Panc1 (cell line): ENCODE data around the gene CFAP20DC. TPM values are rescaled to one million over a fixed set of nuclear protein-coding genes. Genes with fewer than 3 reads are reported as not detected.

Experiments
- ATAC-seq: fragments of 200-7000 bp; cut with Tn5 transposase; 2 replicates; pipeline ENCODE4 v1.9.1; 2020; ENCODE audit warnings: mild to moderate bottlenecking, moderate library complexity
- BruUV-seq: library from RNA; stranded (reverse); fragments of 400-500 nt; replicated peaks from 2 replicates; lab custom pipeline; 2021; lab: Mats Ljungman, UMichigan
- CTCF ChIA-PET: fragments of 300-600 bp; sonication (Branson Sonifier 250); formaldehyde crosslinking; loops from one replicate; lab custom pipeline; 2022; ENCODE audit warnings: antibody characterized with exemption; lab: Charles Lee
- POLR2A ChIA-PET: fragments of 300-600 bp; sonication (Branson Sonifier 250); formaldehyde crosslinking; loops from one replicate; lab custom pipeline; 2022; ENCODE audit warnings: antibody characterized with exemption; lab: Charles Lee
- DNase-seq: peaks from one replicate; pipeline ENCODE4 v3.0.0-alpha.2; 2010; ENCODE audit warnings: low read depth, low spot score
- H3K27ac ChIP-seq: 2 replicates; pipeline ENCODE4 v1.5.1; 2011; ENCODE audit warnings: mild to moderate bottlenecking, low read length, inconsistent platforms
- H3K27me3 ChIP-seq: fragments of 200-500 bp; sonication (Bioruptor generic); 2 replicates; pipeline ENCODE4 v1.6.0; 2014; ENCODE audit warnings: low read length, inconsistent platforms; ENCODE audit not compliant: control insufficient read depth, insufficient read depth
- H3K36me3 ChIP-seq: fragments of 200-500 bp; sonication (Bioruptor generic); 2 replicates; pipeline ENCODE4 v1.5.1; 2014; ENCODE audit warnings: inconsistent platforms, mild to moderate bottlenecking, low read length, moderate library complexity; ENCODE audit not compliant: control insufficient read depth, insufficient read depth
- H3K4me1 ChIP-seq: 2 replicates; pipeline ENCODE4 v1.5.1; 2011; ENCODE audit warnings: inconsistent platforms, mild to moderate bottlenecking, low read length, moderate library complexity; ENCODE audit not compliant: control insufficient read depth, insufficient read depth
- H3K4me3 ChIP-seq, 2 experiments: 2 replicates each; pipeline ENCODE4 v1.5.1; 2011 to 2012; ENCODE audit warnings: low read depth in 2 of 2, low read length in 2 of 2, mild to moderate bottlenecking in 2 of 2, inconsistent platforms in 1 of 2, moderate library complexity in 1 of 2
- H3K9me3 ChIP-seq: fragments of 200-500 bp; sonication (Bioruptor generic); 2 replicates; pipeline ENCODE4 v1.5.1; 2014; ENCODE audit warnings: low read depth, mild to moderate bottlenecking, inconsistent platforms, low read length, moderate library complexity; ENCODE audit not compliant: control insufficient read depth, insufficient read depth
- POLR2AphosphoS5 ChIP-seq: IDR thresholded peaks from 2 replicates; pipeline ENCODE4 v1.6.1; 2012; ENCODE audit warnings: mild to moderate bottlenecking, low read depth, low read length, moderate library complexity
- SIN3A ChIP-seq: IDR thresholded peaks from 2 replicates; pipeline ENCODE4 v1.6.1; 2012; ENCODE audit warnings: low read depth, mild to moderate bottlenecking, low read length, moderate library complexity, borderline replicate concordance; ENCODE audit not compliant: insufficient read depth
- TCF7L2 ChIP-seq: IDR thresholded peaks from 2 replicates; pipeline ENCODE4 v1.6.1; 2011; ENCODE audit warnings: mild to moderate bottlenecking, low read depth, low read length, inconsistent platforms
- in situ Hi-C: cut with HindIII; loops from 2 replicates; pipeline ENCODE4 v1.10.0; 2016; ENCODE audit warnings: low sequenced_read_pairs, low pct_unique_long_range_greater_than_20kb
- intact Hi-C: fragments of 100-400 bp; cut with micrococcal nuclease; formaldehyde crosslinking; loops from one replicate; pipeline ENCODE4 v1.10.0; 2022; ENCODE audit not compliant: unreplicated experiment
- total RNA-seq: library from RNA; stranded (reverse); gene quantifications from one replicate; pipeline ENCODE4 v1.2.1, GENCODE V29; 2021; ENCODE audit not compliant: unreplicated experiment
- TF ChIP-seq, protein P1 (sequence below), 2 experiments: IDR thresholded peaks; 2 replicates each; pipeline ENCODE4 v1.6.1; 2011 to 2012; ENCODE audit warnings: low read depth in 2 of 2, control low read depth in 1 of 2, low read length in 1 of 2, mild to moderate bottlenecking in 1 of 2, moderate library complexity in 1 of 2; ENCODE audit not compliant: insufficient read depth in 1 of 2
- TF ChIP-seq, protein P2 (sequence below): fragments of 450-650 bp; IDR thresholded peaks from 2 replicates; pipeline ENCODE4 v1.5.1; 2017; ENCODE audit warnings: mild to moderate bottlenecking

The CFAP20DC gene
- total RNA-seq, 1 experiment from 2014 or later, result 4.0 TPM

DNA sequence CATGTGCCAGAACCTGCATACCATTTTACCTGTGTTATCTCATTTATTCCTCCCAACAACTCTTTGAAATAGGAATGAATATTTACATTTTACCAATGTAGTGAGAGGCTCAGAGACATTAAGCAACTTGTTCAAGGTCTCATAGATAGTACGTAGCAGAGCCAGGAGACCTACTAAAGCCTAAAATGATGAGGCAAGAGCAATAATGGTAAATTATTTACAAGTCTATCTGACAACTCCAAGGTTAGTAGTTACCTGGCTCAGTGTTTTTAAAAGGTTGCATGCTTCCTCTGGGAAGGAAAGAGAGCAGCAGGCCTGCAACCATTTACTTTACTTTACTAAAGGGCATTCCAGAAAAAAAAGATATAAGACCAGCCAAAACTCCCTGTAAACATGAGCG is 103.0 kb downstream of the CFAP20DC start:
- in situ Hi-C loops (no loop called here), intact Hi-C loops (no loop called here)
- no peaks in the 10 kb centered on the region for H3K36me3 ChIP-seq
- no peaks in the 10 kb centered on the region for H3K9me3 ChIP-seq
- no peak overlapping the region for H3K4me3 ChIP-seq
- no TSS peak for BruUV-seq
- ChIA-PET POLR2A (no interaction called here), CTCF (no interaction called here)
- TF ChIP-seq, protein P1, sequence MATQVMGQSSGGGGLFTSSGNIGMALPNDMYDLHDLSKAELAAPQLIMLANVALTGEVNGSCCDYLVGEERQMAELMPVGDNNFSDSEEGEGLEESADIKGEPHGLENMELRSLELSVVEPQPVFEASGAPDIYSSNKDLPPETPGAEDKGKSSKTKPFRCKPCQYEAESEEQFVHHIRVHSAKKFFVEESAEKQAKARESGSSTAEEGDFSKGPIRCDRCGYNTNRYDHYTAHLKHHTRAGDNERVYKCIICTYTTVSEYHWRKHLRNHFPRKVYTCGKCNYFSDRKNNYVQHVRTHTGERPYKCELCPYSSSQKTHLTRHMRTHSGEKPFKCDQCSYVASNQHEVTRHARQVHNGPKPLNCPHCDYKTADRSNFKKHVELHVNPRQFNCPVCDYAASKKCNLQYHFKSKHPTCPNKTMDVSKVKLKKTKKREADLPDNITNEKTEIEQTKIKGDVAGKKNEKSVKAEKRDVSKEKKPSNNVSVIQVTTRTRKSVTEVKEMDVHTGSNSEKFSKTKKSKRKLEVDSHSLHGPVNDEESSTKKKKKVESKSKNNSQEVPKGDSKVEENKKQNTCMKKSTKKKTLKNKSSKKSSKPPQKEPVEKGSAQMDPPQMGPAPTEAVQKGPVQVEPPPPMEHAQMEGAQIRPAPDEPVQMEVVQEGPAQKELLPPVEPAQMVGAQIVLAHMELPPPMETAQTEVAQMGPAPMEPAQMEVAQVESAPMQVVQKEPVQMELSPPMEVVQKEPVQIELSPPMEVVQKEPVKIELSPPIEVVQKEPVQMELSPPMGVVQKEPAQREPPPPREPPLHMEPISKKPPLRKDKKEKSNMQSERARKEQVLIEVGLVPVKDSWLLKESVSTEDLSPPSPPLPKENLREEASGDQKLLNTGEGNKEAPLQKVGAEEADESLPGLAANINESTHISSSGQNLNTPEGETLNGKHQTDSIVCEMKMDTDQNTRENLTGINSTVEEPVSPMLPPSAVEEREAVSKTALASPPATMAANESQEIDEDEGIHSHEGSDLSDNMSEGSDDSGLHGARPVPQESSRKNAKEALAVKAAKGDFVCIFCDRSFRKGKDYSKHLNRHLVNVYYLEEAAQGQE (IDR thresholded peaks at IDR 0.05; ENCODE audit: insufficient read depth in 1 of 2, low read depth in 2 of 2, low read length in 1 of 2), result no peak
- TF ChIP-seq POLR2AphosphoS5 (no peak), TCF7L2 (no peak), SIN3A (no peak)
- TF ChIP-seq, protein P2, sequence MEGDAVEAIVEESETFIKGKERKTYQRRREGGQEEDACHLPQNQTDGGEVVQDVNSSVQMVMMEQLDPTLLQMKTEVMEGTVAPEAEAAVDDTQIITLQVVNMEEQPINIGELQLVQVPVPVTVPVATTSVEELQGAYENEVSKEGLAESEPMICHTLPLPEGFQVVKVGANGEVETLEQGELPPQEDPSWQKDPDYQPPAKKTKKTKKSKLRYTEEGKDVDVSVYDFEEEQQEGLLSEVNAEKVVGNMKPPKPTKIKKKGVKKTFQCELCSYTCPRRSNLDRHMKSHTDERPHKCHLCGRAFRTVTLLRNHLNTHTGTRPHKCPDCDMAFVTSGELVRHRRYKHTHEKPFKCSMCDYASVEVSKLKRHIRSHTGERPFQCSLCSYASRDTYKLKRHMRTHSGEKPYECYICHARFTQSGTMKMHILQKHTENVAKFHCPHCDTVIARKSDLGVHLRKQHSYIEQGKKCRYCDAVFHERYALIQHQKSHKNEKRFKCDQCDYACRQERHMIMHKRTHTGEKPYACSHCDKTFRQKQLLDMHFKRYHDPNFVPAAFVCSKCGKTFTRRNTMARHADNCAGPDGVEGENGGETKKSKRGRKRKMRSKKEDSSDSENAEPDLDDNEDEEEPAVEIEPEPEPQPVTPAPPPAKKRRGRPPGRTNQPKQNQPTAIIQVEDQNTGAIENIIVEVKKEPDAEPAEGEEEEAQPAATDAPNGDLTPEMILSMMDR, result no peak
- H3K27ac ChIP-seq, result no peak overlapping the region
- H3K27me3 ChIP-seq, result no peaks in the 10 kb centered on the region
- DNase-seq (no peak), ATAC-seq (no peak)
- H3K4me1 ChIP-seq, result no peaks in the 10 kb centered on the region

DNA sequence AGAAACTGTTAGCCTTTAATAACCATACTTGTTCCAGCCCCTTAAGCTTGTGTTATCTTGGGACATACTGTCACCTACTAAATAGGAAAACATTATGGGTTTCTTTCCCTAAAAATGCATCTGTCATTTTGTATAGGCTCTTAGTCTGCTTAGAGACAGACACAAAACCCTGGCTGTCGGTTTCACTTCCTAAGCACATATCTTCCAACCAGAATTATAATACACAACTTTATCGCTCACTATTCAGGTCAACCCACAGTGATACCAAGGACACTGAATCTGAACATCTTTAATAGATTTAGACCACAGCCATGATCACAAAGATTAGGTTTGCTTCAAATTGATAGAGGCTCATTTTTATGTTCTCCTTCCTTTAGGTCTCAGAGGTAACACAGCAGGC is 111.8 kb downstream of the CFAP20DC start:
- TF ChIP-seq, protein P2, result no peak
- ATAC-seq (no peak), DNase-seq (no peak)
- in situ Hi-C loops (no loop called here), intact Hi-C loops (no loop called here)
- H3K36me3 ChIP-seq, result no peaks in the 10 kb centered on the region
- POLR2A ChIA-PET, result no interaction called here
- no peaks in the 10 kb centered on the region for H3K27me3 ChIP-seq
- no peaks in the 10 kb centered on the region for H3K9me3 ChIP-seq
- no peak overlapping the region for H3K27ac ChIP-seq
- no peaks in the 10 kb centered on the region for H3K4me1 ChIP-seq
- CTCF ChIA-PET, result no interaction called here
- H3K4me3 ChIP-seq, result no peak overlapping the region
- BruUV-seq, result no TSS peak

DNA sequence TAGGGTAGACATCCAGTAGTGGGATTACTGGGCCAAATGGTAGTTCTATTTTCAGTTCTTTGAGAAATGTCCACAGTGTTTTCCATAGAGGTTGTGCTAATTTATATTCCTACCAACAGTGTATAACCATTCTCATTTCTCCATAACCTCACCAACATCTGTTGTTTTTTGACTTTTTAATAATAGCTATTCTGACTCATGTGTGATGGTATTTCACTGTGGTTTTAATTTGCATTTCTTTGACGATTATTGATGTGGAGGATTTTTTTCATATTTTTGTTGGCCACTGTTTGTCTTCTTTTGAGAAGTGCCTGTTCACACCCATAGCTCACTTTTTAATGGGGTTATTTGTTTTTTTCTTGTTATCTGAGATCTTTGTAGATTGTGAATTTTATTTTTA is 125.2 kb downstream of the CFAP20DC start:
- Histone ChIP-seq H3K27ac (no peak overlapping the region), H3K36me3 (no peaks in the 10 kb centered on the region), H3K4me3 (no peak overlapping the region), H3K27me3 (no peaks in the 10 kb centered on the region), H3K9me3 (no peaks in the 10 kb centered on the region), H3K4me1 (no peaks in the 10 kb centered on the region)
- ChIA-PET CTCF (no interaction called here), POLR2A (no interaction called here)
- DNase-seq, result no peak
- BruUV-seq, result no TSS peak
- intact Hi-C loops, result no loop called here
- ATAC-seq, result no peak
- in situ Hi-C loops, result no loop called here
- TF ChIP-seq, protein P1 (IDR thresholded peaks at IDR 0.05; ENCODE audit: insufficient read depth in 1 of 2, low read depth in 2 of 2, low read length in 1 of 2), result no peak
- TF ChIP-seq SIN3A, result no peak
- TF ChIP-seq, protein P2, result no peak
- TF ChIP-seq TCF7L2, result no peak
- no peak for TF ChIP-seq POLR2AphosphoS5
